SK-N-SH treated with all-trans-retinoic acid at 6 μM for 48 hours (cell line): ENCODE data around the gene TSPAN1.

Experiments used
- ESRRG ChIP-seq: fragments of 250-450 bp; sonication (Bioruptor Pico); IDR thresholded peaks from 2 replicates; pipeline ENCODE4 v1.6.1; 2021; ENCODE audit warnings: mild to moderate bottlenecking
- GLIS3 ChIP-seq: fragments of 250-450 bp; sonication (Bioruptor Pico); IDR thresholded peaks from 2 replicates; pipeline ENCODE4 v1.5.0; 2020; ENCODE audit warnings: mild to moderate bottlenecking, moderate library complexity
- TF ChIP-seq, protein P1 (sequence below): fragments of 250-450 bp; sonication (Bioruptor Pico); IDR thresholded peaks from 2 replicates; pipeline ENCODE4 v1.8.0; 2020; ENCODE audit warnings: mild to moderate bottlenecking, moderate library complexity, borderline replicate concordance

DNA sequence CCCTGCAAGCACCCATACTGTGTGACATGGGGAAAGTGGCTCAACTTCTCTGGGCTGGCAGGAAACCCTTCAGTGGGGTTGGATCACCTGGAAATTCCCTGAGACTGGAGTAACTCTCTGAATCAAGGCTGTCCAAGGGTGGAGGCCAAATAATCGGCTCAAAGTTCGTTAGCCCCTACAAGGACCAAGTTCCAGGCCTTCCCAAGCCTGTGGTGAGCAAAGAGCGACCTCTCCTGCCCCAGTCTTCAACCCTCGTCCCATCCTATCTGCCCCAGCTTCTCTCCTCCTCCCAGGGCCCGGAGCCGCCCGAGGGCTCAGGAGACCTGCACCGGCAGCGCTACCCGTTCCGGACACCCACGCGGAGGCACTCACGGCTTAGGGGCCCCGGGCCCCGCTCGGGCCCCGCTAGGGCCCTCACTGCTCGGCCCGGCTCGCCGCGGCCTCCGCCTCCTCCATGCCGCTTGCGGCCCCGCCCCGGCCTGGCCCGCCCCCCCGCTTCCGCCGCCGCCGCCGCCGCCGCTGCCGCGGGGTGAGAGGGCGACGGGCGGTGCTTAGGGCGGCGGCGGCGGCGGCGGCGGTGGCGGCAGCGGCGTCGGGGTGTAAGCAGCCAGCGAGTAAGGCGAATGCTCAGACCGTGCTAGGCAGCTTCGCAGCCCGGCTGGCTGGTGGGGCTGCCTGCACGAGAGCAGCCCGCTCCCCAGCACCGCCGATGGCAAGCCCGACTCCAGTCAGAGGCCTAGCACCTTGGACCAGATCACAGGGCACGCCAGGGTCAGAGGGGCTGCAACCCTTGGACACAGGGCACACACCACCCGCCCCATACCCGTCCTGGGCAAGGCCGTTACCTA is 23.3 kb downstream of the TSPAN1 start, which contains the start of gene POMGNT1:
- TF ChIP-seq, protein P1, sequence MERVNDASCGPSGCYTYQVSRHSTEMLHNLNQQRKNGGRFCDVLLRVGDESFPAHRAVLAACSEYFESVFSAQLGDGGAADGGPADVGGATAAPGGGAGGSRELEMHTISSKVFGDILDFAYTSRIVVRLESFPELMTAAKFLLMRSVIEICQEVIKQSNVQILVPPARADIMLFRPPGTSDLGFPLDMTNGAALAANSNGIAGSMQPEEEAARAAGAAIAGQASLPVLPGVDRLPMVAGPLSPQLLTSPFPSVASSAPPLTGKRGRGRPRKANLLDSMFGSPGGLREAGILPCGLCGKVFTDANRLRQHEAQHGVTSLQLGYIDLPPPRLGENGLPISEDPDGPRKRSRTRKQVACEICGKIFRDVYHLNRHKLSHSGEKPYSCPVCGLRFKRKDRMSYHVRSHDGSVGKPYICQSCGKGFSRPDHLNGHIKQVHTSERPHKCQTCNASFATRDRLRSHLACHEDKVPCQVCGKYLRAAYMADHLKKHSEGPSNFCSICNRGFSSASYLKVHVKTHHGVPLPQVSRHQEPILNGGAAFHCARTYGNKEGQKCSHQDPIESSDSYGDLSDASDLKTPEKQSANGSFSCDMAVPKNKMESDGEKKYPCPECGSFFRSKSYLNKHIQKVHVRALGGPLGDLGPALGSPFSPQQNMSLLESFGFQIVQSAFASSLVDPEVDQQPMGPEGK: no peak
- TF ChIP-seq GLIS3 (CRISPR knock-in tag) (no peak), ESRRG (no peak)
